GM12873 (cell line): Measurements from ENCODE around the gene SLC66A1.

Source experiments
- TF ChIP-seq, protein P1 (sequence below): IDR thresholded peaks from 2 replicates; pipeline ENCODE4 v1.5.1; 2012; ENCODE audit warnings: low read depth, mild to moderate bottlenecking, moderate library complexity, low read length, control low read depth; ENCODE audit not compliant: insufficient read depth; ENCODE audit errors: missing control alignments

The SLC66A1 gene

DNA sequence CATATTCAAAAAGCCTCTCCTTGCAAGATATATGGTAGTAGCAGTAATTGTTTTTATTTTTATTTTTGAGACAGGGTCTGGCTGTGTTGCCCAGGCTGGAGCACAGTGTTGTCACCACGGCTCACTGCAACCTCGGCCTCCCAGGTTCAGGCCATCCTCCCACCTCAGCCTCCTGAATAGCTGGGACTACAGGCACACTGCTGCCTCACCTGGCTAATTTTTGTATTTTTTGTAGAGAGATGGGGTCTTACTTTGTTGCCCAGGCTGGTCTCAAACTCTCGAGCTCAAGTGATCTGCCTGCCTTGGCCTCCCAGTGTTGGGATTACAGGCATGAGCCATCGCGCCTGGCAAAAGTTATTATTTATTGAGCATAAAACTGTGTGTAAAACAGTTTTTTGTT is 38.4 kb downstream of the SLC66A1 start:
- TF ChIP-seq, protein P1, sequence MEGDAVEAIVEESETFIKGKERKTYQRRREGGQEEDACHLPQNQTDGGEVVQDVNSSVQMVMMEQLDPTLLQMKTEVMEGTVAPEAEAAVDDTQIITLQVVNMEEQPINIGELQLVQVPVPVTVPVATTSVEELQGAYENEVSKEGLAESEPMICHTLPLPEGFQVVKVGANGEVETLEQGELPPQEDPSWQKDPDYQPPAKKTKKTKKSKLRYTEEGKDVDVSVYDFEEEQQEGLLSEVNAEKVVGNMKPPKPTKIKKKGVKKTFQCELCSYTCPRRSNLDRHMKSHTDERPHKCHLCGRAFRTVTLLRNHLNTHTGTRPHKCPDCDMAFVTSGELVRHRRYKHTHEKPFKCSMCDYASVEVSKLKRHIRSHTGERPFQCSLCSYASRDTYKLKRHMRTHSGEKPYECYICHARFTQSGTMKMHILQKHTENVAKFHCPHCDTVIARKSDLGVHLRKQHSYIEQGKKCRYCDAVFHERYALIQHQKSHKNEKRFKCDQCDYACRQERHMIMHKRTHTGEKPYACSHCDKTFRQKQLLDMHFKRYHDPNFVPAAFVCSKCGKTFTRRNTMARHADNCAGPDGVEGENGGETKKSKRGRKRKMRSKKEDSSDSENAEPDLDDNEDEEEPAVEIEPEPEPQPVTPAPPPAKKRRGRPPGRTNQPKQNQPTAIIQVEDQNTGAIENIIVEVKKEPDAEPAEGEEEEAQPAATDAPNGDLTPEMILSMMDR = no peak

DNA sequence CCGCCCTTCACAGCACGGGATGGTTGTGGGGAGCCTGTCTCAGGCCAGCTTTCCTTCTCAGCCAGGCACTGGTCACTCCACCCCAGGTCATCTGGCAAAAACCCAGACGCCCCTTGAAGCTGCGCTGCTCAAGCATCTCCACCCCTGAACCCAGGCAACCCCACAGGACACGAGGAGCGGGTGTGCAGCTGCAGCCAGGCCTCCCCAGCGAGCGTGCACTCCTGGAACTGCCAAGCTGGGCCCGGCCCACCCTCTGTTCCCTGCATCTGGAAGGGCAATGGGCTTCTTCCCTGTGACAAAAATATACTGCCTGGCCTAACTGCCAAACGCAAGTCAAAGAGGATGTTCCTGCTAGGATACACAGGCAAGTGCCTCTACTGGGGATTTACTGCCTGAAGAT is 39.7 kb downstream of the SLC66A1 start:
- TF ChIP-seq, protein P1 = no peak

DNA sequence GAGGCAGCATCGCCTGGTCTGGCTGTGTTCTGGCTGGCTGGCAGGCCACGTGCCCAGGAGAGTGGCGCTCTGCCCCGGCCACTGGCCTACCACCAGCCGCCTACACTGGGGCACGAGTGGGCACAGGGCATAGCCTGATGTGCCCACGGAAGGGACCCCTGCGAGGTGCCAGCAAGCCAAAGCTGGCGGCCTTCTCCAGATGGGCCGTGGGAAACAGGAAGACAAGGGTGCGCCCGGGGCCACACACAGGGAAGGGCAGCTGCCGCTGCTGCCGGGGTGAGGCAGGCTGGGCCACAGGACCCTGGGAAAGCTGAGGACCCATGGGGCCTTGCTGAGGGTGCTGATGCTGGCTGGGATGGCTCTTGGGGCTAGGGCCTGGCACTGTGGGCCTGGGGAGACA is 40.7 kb downstream of the SLC66A1 start:
- TF ChIP-seq, protein P1 = no peak

DNA sequence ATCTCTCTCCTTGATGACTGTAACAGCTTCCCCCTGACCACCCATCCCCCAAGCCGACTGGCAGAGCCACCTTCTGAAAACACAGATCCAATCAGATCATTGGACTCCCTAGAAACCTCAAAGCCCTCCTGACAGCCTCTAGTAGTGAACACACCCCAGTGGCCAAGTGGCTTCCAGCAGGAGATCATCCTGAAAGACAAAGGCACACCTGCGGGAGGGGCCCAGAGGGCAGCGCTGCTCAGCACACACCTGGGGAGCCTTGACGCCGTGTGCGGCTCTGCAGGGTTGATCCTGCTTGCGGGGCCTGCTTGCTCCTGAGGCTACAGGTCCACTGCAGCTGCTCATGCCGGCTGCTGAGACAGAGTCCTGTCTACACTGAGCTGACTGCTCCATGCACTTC is 41.5 kb downstream of the SLC66A1 start:
- TF ChIP-seq, protein P1 = no peak

DNA sequence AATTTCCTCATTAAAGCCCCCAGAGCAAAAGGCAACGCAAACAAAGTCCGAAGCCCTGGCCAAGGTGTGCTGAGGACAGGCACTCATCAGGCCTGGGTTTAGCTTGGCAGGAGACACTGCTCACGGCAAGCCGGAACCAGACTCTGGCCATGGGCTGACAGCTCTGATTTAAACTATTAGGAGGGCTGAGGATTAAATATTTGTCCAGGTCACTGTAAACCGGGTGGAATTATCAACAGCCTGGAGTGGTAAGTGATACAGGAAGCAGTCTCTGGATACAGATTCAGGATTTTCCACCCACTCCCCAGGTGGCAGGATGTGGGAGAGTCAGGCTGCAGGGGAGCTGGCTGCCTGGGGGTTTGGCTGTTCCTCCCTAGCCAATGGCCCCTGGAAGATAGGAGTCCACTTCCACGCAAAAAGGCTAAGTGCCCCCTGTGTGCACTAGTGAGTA is 42.4 kb downstream of the SLC66A1 start:
- TF ChIP-seq, protein P1 = no peak

DNA sequence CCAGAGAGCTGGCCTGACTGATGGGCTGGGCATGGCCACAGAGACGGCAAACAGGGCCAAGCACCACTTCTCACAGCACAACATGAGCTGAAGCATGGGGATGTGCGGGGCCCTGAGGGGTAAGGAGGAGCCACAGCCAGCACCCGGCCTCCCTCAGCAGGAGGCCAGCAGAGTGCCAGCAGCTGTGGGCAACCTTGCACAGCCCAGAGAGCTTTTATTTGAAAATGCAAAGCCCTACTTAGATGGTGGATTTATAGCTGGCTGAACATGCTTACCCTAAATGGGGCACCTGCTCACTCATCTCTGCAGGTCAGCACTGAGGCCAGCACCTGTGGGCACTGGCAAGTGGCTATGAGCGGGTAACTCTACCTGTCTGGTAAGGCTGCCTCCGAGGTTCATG is 44.1 kb downstream of the SLC66A1 start:
- TF ChIP-seq, protein P1 = no peak

DNA sequence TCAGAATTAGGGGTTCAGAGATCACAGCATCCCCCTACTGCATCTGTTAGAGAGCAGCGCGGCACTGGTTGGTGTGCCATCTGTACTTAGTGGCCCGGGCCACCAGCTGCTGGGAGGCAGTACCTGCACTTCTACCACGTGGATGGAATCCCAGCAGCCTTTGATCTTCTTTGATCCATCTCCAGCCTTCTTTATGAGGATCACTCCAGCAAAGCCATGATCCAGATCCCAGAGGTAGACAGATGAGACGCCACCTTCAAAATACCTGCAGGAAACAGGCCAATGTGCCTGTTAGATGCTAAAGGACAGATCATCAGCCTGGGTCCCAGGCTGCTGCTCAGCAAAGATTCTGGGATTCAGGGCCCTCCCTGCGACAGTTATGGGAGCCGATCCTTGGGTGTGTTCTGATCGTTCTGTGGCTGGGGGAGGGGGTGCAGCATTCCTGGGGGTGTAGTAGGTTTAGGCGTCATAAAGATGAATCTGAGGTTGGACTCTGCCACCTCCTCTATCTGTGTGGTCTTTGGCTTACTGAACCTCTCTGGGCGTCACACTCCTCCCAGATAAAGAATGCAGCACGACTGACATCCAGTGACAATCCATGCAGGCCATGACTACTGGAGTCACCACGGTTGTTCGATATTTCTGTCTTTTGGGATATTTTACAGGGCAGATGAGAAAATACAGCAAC is 45.3 kb downstream of the SLC66A1 start:
- TF ChIP-seq, protein P1 = no peak
